Testis (tissue), 2 donors: ENCODE data around the gene TMEM150B.
A peak's percentile ranks its signal among the peaks of the same experiment; 100 is the strongest.

ENCODE experiments used
- CTCF ChIP-seq, 3 experiments: fragments of 450-650 bp in 2 of 3; fragments of 200-600 bp in 1 of 3; sonication (generic) in 1 of 3; IDR thresholded peaks; one replicate each; pipeline ENCODE4 v1.5.1; 2016 to 2019; ENCODE audit warnings: antibody characterized with exemption in 3 of 3, mild to moderate bottlenecking in 2 of 3, moderate library complexity in 1 of 3
- POLR2A ChIP-seq: fragments of 450-650 bp; IDR thresholded peaks from one replicate; pipeline ENCODE4 v1.6.1; 2017; ENCODE audit warnings: antibody characterized with exemption, mild to moderate bottlenecking, moderate library complexity

GRCh38 chr19:55339105-55339888, 14.2 kb upstream of the TMEM150B start, which contains the start of gene KMT5C:
- TF ChIP-seq CTCF (IDR thresholded peaks at IDR 0.05) (peak in 2 of 3 experiments; percentile 42 to 64), POLR2A (peak; percentile 89)
